Upper lobe of left lung (tissue), 4 donors: ENCODE measurements around the gene HKDC1.

ENCODE experiments used
- POLR2A ChIP-seq, 4 donors: fragments of 450-650 bp; IDR thresholded peaks; one replicate each; pipeline ENCODE4 v1.5.1; 2016 to 2017; ENCODE audit warnings: antibody characterized with exemption in 4 of 4, mild to moderate bottlenecking in 2 of 4
- TF ChIP-seq, protein P1 (sequence below), 6 experiments: fragments of 450-650 bp in 4 of 6; fragments of 200-600 bp in 2 of 6; sonication (generic) in 2 of 6; IDR thresholded peaks; one replicate each; pipeline ENCODE4 v1.5.1; 2016 to 2019; ENCODE audit warnings: antibody characterized with exemption in 6 of 6

- no peak for TF ChIP-seq POLR2A (IDR thresholded peaks at IDR 0.05)
- TF ChIP-seq, protein P1, sequence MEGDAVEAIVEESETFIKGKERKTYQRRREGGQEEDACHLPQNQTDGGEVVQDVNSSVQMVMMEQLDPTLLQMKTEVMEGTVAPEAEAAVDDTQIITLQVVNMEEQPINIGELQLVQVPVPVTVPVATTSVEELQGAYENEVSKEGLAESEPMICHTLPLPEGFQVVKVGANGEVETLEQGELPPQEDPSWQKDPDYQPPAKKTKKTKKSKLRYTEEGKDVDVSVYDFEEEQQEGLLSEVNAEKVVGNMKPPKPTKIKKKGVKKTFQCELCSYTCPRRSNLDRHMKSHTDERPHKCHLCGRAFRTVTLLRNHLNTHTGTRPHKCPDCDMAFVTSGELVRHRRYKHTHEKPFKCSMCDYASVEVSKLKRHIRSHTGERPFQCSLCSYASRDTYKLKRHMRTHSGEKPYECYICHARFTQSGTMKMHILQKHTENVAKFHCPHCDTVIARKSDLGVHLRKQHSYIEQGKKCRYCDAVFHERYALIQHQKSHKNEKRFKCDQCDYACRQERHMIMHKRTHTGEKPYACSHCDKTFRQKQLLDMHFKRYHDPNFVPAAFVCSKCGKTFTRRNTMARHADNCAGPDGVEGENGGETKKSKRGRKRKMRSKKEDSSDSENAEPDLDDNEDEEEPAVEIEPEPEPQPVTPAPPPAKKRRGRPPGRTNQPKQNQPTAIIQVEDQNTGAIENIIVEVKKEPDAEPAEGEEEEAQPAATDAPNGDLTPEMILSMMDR (IDR thresholded peaks at IDR 0.05): no peak
Observed at GRCh38 chr10:69270990-69271389, 50.9 kb downstream of the HKDC1 start.
